ENCODE data around the gene CCR2.

DNA sequence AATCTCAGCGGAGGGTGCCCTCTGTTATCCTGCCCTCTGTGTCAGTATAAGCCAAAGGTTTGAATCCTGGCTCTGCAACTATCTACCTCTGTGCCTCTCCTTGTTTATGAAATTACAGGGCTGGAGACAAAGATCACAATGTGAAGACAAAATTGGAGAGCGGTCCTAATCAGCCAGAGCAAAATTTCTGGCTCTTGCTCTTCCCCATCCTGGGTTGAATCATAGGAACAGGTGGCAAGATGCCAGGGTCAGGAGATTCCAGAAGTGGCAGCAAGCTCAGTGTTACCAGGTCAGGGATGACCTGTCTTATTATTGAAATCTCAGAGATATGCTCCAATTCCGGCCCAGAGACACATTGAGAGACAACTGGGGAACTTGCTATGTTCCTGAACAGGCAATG, 2.3 kb upstream of the CCR2 start:
- TF ChIP-seq RFX5 (IDR thresholded peaks at IDR 0.05; ENCODE audit: low read depth, low read length), result no peak
- TF ChIP-seq, protein P1, sequence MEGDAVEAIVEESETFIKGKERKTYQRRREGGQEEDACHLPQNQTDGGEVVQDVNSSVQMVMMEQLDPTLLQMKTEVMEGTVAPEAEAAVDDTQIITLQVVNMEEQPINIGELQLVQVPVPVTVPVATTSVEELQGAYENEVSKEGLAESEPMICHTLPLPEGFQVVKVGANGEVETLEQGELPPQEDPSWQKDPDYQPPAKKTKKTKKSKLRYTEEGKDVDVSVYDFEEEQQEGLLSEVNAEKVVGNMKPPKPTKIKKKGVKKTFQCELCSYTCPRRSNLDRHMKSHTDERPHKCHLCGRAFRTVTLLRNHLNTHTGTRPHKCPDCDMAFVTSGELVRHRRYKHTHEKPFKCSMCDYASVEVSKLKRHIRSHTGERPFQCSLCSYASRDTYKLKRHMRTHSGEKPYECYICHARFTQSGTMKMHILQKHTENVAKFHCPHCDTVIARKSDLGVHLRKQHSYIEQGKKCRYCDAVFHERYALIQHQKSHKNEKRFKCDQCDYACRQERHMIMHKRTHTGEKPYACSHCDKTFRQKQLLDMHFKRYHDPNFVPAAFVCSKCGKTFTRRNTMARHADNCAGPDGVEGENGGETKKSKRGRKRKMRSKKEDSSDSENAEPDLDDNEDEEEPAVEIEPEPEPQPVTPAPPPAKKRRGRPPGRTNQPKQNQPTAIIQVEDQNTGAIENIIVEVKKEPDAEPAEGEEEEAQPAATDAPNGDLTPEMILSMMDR (conservative IDR thresholded peaks at IDR 0.05; ENCODE audit: low read depth, low read length), result no peak
- no peak for TF ChIP-seq POLR2A (IDR thresholded peaks at IDR 0.05; ENCODE audit: low read depth, low read length)
- no peak for TF ChIP-seq SMC3 (IDR thresholded peaks at IDR 0.05; ENCODE audit: low read depth, low read length)
- TF ChIP-seq RAD21 (IDR thresholded peaks at IDR 0.05; ENCODE audit: low read length), result no peak
- no peak for TF ChIP-seq NFE2L2 (IDR thresholded peaks at IDR 0.05; ENCODE audit: low read depth, low read length)
- TF ChIP-seq FOS (IDR thresholded peaks at IDR 0.05; ENCODE audit: low read depth, low read length), result no peak
- no peak for TF ChIP-seq CEBPB (IDR thresholded peaks at IDR 0.05; ENCODE audit: low read depth, low read length)
- no peak for TF ChIP-seq MXI1 (IDR thresholded peaks at IDR 0.05; ENCODE audit: borderline replicate concordance, low read depth, low read length)
